Activated CD8-positive, alpha-beta memory T cell treated with anti-CD3 and anti-CD28 coated beads, Interleukin-2, amount 50 U/mL, for 1 hour (primary cell): ENCODE data around the gene SH3TC1.

Experiments used
- DNase-seq: peaks from one replicate; pipeline ENCODE4 v3.0.0-alpha.2; 2020; ENCODE audit errors: extremely low read depth

SH3TC1 gene

GRCh38 chr4:8214136-8214535, 15.0 kb downstream of the SH3TC1 start:
- no peak for DNase-seq

GRCh38 chr4:8215001-8215427, 15.9 kb downstream of the SH3TC1 start:
- no peak for DNase-seq

GRCh38 chr4:8215641-8216442, 16.8 kb downstream of the SH3TC1 start:
- DNase-seq = no peak

- DNase-seq = no peak
These were observed 17.6 kb downstream of the SH3TC1 start for GRCh38 chr4:8216443-8217245.

GRCh38 chr4:8217246-8217511, 18.1 kb downstream of the SH3TC1 start:
- DNase-seq = no peak

- DNase-seq = no peak
These were observed 18.8 kb downstream of the SH3TC1 start for GRCh38 chr4:8217871-8218270.

- DNase-seq = no peak
These were observed 19.4 kb downstream of the SH3TC1 start for GRCh38 chr4:8218371-8219031.

- no peak for DNase-seq
These were observed 20.1 kb downstream of the SH3TC1 start for GRCh38 chr4:8219236-8219635.

- DNase-seq = no peak
These were observed 21.8 kb downstream of the SH3TC1 start for GRCh38 chr4:8220661-8221450.

- no peak for DNase-seq
These were observed 22.4 kb downstream of the SH3TC1 start for GRCh38 chr4:8221476-8221875.

GRCh38 chr4:8221985-8222384, 22.9 kb downstream of the SH3TC1 start:
- DNase-seq = no peak

- no peak for DNase-seq
These were observed 23.7 kb downstream of the SH3TC1 start for GRCh38 chr4:8222609-8223388.

GRCh38 chr4:8224267-8224974, 25.3 kb downstream of the SH3TC1 start:
- DNase-seq = no peak

GRCh38 chr4:8224975-8225625, 26.0 kb downstream of the SH3TC1 start:
- no peak for DNase-seq

GRCh38 chr4:8225706-8226443, 26.8 kb downstream of the SH3TC1 start:
- DNase-seq = no peak

- no peak for DNase-seq
These were observed 28.2 kb downstream of the SH3TC1 start for GRCh38 chr4:8227201-8227770.

GRCh38 chr4:8227771-8228318, 28.8 kb downstream of the SH3TC1 start:
- DNase-seq = no peak
